Esophagus (tissue), 2 donors: ENCODE measurements around the gene MYBPC2. TPM values are rescaled to one million over a fixed set of nuclear protein-coding genes. Genes with fewer than 3 reads are reported as not detected.

Source experiments
- H3K27ac ChIP-seq, 2 donors: one replicate each; pipeline ENCODE4 v1.5.1; 2013; ENCODE audit warnings: low read depth in 2 of 2, mild to moderate bottlenecking in 2 of 2, inconsistent platforms in 1 of 2, low read length in 1 of 2, moderate library complexity in 1 of 2
- H3K27me3 ChIP-seq, 2 donors: one replicate each; pipeline ENCODE4 v1.6.1; 2013; ENCODE audit warnings: low read length in 2 of 2, control low read depth in 1 of 2, mild to moderate bottlenecking in 1 of 2; ENCODE audit not compliant: insufficient read depth in 2 of 2, control insufficient read depth in 1 of 2
- H3K36me3 ChIP-seq, 2 donors: one replicate each; pipeline ENCODE4 v1.6.1; 2013; ENCODE audit warnings: low read length in 1 of 2; ENCODE audit not compliant: control insufficient read depth in 2 of 2, insufficient read depth in 2 of 2
- H3K4me1 ChIP-seq, 2 donors: one replicate each; pipeline ENCODE4 v1.6.1; 2013; ENCODE audit warnings: low read length in 1 of 2; ENCODE audit not compliant: control insufficient read depth in 2 of 2, insufficient read depth in 2 of 2
- H3K4me3 ChIP-seq, 2 donors: one replicate each; pipeline ENCODE4 v1.5.1; 2013; ENCODE audit warnings: low read length in 2 of 2, mild to moderate bottlenecking in 2 of 2, low read depth in 1 of 2, moderate library complexity in 1 of 2
- H3K9me3 ChIP-seq, 2 donors: one replicate each; pipeline ENCODE4 v1.6.1; 2013; ENCODE audit warnings: mild to moderate bottlenecking in 2 of 2, low read depth in 1 of 2, low read length in 1 of 2, moderate library complexity in 1 of 2; ENCODE audit not compliant: control insufficient read depth in 2 of 2, insufficient read depth in 1 of 2
- WGBS, 2 donors: extraction: QIAGEN DNeasy Blood & Tissue Kit; methylation state at CpG; one replicate each; pipeline ENCODE4 v1.1.7; 2013; 5-methylcytosine and 5-hydroxymethylcytosine counted together
- polyA plus RNA-seq, 2 donors: library from polyadenylated mRNA; stranded (reverse); fragments of 200-250 nt; gene quantifications; one replicate each; pipeline ENCODE4 v1.2.3, GENCODE V29; 2013
- donor health status: healthy with polysubstance abuse.
- donor health status: Bipolar disorder and iron deficiency.

Gene MYBPC2
- polyA plus RNA-seq, 2 donors = 0.12 TPM; not detected in 1

DNA sequence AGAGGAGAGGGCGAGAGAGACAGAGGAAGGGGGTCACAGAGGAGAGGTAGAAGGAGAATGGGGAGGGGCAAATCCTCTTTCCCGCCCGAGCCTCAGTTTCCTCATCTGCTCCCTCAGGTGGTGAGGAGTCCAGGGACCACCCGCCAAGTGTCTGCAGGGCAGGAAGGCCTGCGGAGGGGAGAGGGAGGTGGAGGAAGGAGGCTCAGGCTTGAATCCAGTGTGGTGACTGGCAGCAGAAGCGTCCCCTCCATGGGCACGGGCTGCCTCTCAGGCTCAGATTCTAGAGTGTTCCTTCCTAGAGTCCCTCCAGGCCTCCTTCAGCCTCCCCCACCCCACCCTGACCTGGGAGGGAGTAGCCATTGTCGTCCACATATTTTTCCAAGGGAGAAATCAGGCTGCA lies 60.5 kb downstream of the MYBPC2 start:
- no peaks in the 10 kb centered on the region for H3K4me1 ChIP-seq
- H3K27ac ChIP-seq = no peak overlapping the region
- H3K9me3 ChIP-seq = no peaks in the 10 kb centered on the region
- no peaks in the 10 kb centered on the region for H3K36me3 ChIP-seq
- no peak overlapping the region for H3K4me3 ChIP-seq
- WGBS, 2 donors = 70 to 74% methylated on average over 6 to 8 of the region's 8 CpGs
- no peaks in the 10 kb centered on the region for H3K27me3 ChIP-seq

DNA sequence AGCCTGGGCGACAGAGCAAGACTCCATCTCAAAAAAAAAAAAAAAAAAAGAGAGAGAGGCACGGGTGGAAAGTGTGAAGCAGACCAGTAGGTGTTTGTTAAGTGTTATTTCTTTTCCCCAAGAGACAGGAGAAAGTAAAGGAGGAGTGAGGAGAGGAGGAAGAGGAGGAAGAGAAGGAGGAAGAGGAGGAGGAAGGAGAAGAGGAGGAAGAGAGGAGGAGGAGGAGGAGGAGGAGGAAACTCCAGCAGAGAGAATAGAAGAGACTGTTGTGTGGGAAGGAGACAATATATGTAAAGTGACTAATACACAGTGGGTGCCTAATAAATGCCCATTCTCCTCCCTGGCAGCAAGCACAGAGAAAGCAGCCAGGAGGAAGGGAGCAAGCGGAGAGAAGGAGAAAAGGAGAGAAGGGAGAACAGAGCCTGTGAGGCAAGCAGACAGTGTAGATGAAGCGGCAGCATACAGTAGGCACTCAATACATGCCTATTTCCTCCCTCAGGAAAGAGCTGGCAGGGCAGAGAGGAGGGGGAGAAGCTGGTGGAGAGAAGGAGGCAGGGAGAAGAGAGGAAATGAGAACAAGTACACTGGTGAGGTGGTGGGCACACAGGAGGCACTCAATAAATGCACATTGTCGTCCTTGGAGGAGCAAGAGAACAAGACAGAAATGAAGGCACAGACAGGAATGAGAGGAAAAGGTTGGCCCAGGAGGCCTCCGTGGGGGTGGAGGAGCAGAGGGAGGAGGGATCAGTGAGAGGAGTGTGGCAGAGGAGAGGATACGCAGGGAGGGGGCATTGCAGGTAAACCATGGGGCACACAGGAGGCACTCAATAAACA lies 61.7 kb downstream of the MYBPC2 start:
- Histone ChIP-seq H3K9me3 (no peaks in the 10 kb centered on the region), H3K4me1 (no peaks in the 10 kb centered on the region), H3K27ac (no peak overlapping the region), H3K36me3 (no peaks in the 10 kb centered on the region), H3K27me3 (no peaks in the 10 kb centered on the region), H3K4me3 (no peak overlapping the region)
- 62 to 63% methylated on average over 6 to 7 of the region's 7 CpGs for WGBS, 2 donors

DNA sequence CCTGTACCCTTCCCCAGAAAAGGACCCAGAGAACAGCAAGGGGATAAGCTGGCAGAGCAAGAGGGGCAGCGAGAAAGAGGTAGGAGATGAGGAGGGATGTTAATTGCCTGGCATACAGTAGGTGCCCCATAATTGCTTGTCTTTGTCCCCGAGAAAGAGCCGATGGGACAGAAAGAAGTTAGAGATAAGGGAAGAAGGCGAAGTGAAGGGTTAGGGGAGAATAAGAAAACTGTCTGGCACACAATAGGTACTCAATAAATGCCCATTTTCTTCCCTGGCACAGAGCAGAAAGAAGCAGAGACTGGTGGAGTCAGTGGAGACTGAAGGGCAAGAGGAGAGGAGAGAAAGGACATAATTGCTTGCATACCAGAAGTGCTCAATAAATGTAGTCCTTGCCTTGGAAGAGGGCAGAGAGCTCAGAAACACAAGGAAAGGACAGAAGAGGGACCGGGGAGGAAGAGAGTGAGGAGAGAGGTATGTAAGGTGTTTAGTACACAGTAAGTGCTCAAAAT lies 62.4 kb downstream of the MYBPC2 start:
- Histone ChIP-seq H3K9me3 (no peaks in the 10 kb centered on the region), H3K4me3 (no peak overlapping the region), H3K27ac (no peak overlapping the region), H3K27me3 (no peaks in the 10 kb centered on the region), H3K4me1 (no peaks in the 10 kb centered on the region), H3K36me3 (no peaks in the 10 kb centered on the region)
- WGBS, 2 donors = 89 to 92% methylated on average over 5 of the region's 5 CpGs

DNA sequence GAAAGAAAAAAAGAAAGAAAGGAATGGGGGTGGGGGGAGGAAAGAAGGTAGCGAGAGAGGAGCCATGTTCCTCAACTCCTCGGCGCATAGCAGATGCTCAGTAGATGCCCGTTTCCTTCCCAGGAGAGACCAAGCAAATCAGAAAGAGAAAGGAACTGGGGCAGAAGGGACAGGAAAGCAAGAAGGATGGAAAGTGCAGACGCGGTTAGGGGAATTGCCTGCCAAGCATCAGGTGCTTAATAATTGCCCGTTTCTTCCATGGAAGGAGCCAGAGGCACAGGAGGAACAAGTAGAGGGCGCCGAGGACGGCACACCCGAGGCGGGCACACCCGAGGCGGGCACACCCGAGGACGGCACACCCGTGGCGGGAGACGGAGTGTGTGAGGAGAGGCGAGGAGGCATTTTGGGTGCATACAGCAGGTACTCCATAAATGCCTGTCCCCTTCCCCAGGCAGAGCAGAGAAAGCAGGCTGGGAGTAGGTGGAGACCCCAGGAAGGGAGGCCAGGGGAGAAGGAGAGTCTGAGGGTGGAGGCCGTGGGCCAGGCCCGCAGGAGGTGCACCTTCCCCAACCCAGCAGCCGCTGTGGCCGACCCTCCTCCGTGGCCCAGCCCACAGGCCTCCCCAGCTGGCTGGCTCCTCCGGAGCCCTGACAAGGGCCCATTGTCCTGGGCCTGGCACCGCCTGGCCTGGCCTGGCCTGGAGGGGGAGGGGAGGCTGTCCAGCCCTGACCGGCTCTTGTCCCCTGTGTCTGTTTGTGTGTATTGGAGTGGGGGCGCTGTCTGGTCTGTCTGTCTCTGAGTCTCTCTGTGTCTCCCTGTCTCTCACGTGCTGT lies 63.7 kb downstream of the MYBPC2 start:
- no peak overlapping the region for H3K4me3 ChIP-seq
- no peaks in the 10 kb centered on the region for H3K27me3 ChIP-seq
- H3K27ac ChIP-seq = no peak overlapping the region
- H3K4me1 ChIP-seq = no peaks in the 10 kb centered on the region
- no peaks in the 10 kb centered on the region for H3K9me3 ChIP-seq
- no peaks in the 10 kb centered on the region for H3K36me3 ChIP-seq
- 70 to 73% methylated on average over 23 to 30 of the region's 30 CpGs for WGBS, 2 donors

DNA sequence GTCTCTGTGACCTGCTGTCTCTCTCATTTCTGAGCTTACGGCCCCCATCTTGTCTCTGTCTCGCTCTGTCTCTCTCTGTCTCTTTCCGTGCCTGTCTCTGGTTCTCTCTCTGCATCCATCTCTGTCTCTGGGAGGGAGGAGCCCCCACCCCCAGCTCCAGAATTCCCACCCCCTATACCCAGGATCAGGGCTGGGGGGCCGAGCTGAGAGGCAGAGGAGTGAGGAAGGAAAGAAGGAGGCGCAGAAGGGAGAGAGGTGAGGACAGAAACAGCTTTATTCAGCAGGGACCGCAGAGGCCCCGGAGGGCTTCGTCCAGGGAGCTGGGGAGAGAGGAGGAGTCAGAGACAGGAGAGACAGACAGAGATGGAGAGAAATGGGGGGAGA lies 64.3 kb downstream of the MYBPC2 start:
- Histone ChIP-seq H3K4me1 (no peaks in the 10 kb centered on the region), H3K4me3 (no peak overlapping the region), H3K9me3 (no peaks in the 10 kb centered on the region), H3K36me3 (no peaks in the 10 kb centered on the region), H3K27ac (no peak overlapping the region), H3K27me3 (no peaks in the 10 kb centered on the region)
- 75 to 76% methylated on average over 8 of the region's 8 CpGs for WGBS, 2 donors

DNA sequence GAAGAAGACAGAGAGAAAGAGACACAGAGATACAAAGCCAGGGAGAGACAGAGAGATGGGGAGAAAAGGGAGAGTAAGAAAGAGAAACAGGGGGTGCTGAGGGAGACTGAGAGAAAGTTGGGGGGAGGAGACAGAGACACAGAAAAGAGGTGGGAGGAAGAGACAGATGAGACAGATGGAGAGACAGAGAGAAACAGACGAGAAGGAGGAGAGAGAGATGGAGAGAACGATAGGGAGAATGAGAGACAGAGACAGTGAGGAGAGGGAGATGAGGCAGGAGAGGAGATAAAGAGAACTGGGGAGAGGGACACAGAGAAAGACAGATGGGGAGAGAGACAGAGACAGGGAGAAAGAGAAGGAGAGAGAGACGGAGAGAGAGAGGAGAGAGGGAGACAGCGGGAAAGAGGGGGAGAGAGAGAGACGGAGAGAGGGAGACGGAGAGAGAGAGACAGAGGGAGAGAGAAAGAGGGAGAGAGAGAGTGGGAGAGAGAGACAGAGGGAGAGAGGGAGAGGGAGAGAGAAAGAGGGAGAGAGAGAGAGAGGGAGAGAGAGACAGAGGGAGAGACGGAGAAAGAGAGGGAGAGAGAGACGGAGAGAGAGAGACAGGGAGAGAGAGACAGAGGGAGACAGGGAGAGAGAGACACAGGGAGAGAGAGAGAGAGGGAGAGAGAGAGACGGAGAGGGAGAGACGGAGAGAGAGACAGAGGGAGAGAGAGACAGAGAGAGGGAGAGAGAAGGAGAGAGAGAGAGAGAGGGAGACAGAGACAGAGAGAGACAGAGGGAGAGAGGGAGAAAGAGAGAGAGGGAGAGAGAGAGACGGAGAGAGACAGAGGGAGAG lies 65.7 kb downstream of the MYBPC2 start:
- H3K9me3 ChIP-seq = no peaks in the 10 kb centered on the region
- 76 to 83% methylated on average over 11 of the region's 11 CpGs for WGBS, 2 donors
- H3K4me3 ChIP-seq = no peak overlapping the region
- H3K36me3 ChIP-seq = no peaks in the 10 kb centered on the region
- no peaks in the 10 kb centered on the region for H3K4me1 ChIP-seq
- H3K27ac ChIP-seq = no peak overlapping the region
- H3K27me3 ChIP-seq = no peaks in the 10 kb centered on the region

DNA sequence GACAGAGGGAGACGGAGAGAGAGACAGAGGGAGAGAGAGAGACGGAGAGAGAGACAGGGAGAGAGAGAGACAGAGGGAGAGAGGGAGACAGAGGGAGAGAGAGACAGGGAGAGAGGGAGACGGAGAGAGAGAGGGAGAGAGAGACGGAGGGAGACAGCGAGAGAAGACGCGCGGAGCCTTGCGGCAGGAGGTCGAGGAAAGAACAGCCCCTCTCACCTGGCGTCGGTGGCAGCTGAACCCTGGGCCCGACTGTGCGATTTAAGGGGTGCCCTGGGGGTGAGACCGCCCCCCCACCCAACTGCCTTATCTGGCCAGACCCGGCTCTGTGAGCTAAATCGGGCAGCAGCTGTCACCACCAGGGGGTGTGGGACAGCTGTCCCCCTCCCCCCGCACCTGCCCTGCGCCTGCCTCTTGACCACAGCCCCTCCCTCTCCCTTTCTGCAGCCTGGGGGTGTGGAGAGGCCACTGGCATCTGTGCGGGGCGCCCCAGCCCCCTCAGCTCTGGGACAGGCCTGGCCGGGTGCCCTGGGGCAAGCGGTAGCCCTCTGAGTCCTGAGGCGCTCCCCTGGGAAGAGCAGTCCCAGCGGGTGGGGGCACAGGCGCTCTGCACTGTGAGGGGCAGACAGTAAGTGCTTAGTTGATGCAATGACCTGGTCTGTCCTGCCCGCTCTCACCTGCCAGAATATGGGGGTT lies 67.5 kb downstream of the MYBPC2 start:
- Histone ChIP-seq H3K9me3 (no peaks in the 10 kb centered on the region), H3K27ac (no peak overlapping the region), H3K4me1 (no peaks in the 10 kb centered on the region), H3K36me3 (no peaks in the 10 kb centered on the region), H3K27me3 (no peaks in the 10 kb centered on the region), H3K4me3 (no peak overlapping the region)
- 58 to 59% methylated on average over 17 to 27 of the region's 27 CpGs for WGBS, 2 donors

DNA sequence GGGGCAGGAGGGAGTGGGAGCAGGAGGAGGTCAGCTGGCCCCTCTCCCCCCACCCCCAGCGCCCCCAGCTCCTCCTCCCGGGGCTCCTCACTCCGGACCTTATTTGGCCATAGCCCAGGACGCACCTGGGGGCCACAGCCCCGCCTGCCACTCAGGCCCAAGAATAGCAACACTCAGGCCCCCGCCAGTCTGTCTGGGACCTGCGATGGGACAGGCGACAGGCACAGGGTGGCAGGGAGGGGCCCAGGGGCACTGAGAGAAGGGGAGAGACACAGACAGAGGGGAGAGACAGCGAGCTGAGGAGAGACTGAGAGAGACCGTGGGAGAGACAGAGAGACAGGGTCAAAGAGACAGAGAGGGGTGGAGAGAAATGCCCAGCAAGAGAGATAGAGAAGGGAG lies 68.1 kb downstream of the MYBPC2 start:
- 42 to 69% methylated on average over 10 of the region's 10 CpGs for WGBS, 2 donors
- Histone ChIP-seq H3K27ac (no peak overlapping the region), H3K36me3 (no peaks in the 10 kb centered on the region), H3K4me1 (no peaks in the 10 kb centered on the region), H3K9me3 (no peaks in the 10 kb centered on the region), H3K4me3 (no peak overlapping the region), H3K27me3 (no peaks in the 10 kb centered on the region)

DNA sequence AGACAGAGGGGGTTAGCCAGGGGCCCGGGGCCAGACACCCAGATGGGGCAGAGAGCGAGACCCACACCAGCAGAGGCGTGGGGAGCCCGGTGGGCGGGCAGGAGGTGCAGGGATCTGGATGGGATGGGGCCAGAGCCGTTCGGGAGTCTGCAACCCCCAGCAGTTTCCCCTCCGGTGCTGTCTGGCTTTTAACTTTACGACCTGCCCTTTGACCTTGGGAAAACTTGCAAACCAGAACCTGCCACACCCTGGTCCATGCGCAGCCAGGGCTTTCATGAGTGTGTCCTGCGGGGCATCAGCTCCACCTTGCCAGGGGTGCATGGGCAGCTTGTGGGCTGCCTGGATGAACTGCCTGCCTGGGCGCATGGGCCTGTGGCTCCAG lies 68.5 kb downstream of the MYBPC2 start:
- 68 to 78% methylated on average over 8 to 12 of the region's 12 CpGs for WGBS, 2 donors
- H3K27me3 ChIP-seq = no peaks in the 10 kb centered on the region
- H3K27ac ChIP-seq = no peak overlapping the region
- H3K4me1 ChIP-seq = no peaks in the 10 kb centered on the region
- peaks cover 0 to 2% of the 10 kb centered on the region in 2 donors for H3K36me3 ChIP-seq
- H3K4me3 ChIP-seq = no peak overlapping the region
- no peaks in the 10 kb centered on the region for H3K9me3 ChIP-seq
